Measurements from ENCODE around the gene VWF. TPM values are rescaled to one million over a fixed set of nuclear protein-coding genes. Genes with fewer than 3 reads are reported as not detected.

Gene VWF
- total and polyA plus RNA-seq, 5 donors from 2014 or later, result 1.3 TPM; not detected in 4

GRCh38 chr12:5997260-5997659, 127.2 kb downstream of the VWF start:
- Histone ChIP-seq H3K27me3 (ENCODE audit: control insufficient read depth, insufficient read depth, low read length) (no peaks in the 10 kb centered on the region), H3K36me3 (ENCODE audit: control insufficient read depth, insufficient read depth, low read length) (no peaks in the 10 kb centered on the region), H3K4me1 (ENCODE audit: control insufficient read depth, insufficient read depth, low read length, poor library complexity, severe bottlenecking) (no peaks in the 10 kb centered on the region), H3K9me3 (ENCODE audit: control insufficient read depth in 2 of 2, low read length in 2 of 2) (no peaks in the 10 kb centered on the region), H3K4me3 (ENCODE audit: low read depth, low read length) (no peak overlapping the region), H3K27ac (ENCODE audit: insufficient read depth, low read length, poor library complexity, severe bottlenecking) (no peak overlapping the region)
- H3K9me3 Mint-ChIP-seq, result no peaks in the 10 kb centered on the region
- H3K4me3 Mint-ChIP-seq, result no peak overlapping the region
- H3K27ac Mint-ChIP-seq, result no peak overlapping the region
- ATAC-seq (ENCODE audit: low read depth in 2 of 2) (no peak), DNase-seq (no peak)
- no peaks in the 10 kb centered on the region for H3K4me1 Mint-ChIP-seq
- H3K36me3 Mint-ChIP-seq, result no peaks in the 10 kb centered on the region
- peaks cover 30% of the 10 kb centered on the region for H3K27me3 Mint-ChIP-seq

DNA sequence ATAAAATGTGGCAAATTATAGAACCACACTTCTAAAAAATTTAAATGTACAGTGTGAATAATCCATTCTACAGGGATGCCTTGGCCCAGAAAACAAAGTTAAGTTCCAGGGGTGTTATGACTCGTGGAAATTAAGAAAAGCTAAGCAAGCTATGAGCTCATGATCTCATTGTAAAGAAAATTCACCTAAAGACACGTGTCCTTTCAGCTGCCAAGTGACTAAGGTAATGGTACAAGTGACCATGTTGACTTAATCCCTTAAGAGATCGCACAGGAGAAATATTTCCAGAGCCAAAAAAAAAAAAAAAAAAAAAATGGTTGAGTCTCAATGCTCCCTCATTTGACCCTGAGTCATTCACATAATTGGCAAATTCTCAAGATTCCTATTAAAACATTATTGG, 128.0 kb downstream of the VWF start:
- no peak for ATAC-seq (ENCODE audit: low read depth in 2 of 2)
- H3K27me3 Mint-ChIP-seq, result peaks cover 28% of the 10 kb centered on the region
- no peak overlapping the region for H3K4me3 Mint-ChIP-seq

GRCh38 chr12:5989621-5990020, 134.8 kb downstream of the VWF start:
- no peak for ATAC-seq (ENCODE audit: low read depth in 2 of 2)
- Mint-ChIP-seq H3K4me1 (peaks cover 0 to 2% (median 0%) of the 10 kb centered on the region in 4 donors), H3K36me3 (no peaks in the 10 kb centered on the region), H3K27me3 (peaks cover 4% of the 10 kb centered on the region), H3K27ac (no peak overlapping the region), H3K9me3 (no peaks in the 10 kb centered on the region), H3K4me3 (no peak overlapping the region)
- Histone ChIP-seq H3K27ac (ENCODE audit: insufficient read depth, low read length, poor library complexity, severe bottlenecking) (no peak overlapping the region), H3K27me3 (ENCODE audit: control insufficient read depth, insufficient read depth, low read length) (no peaks in the 10 kb centered on the region), H3K9me3 (ENCODE audit: control insufficient read depth in 2 of 2, low read length in 2 of 2) (no peaks in the 10 kb centered on the region), H3K4me1 (ENCODE audit: control insufficient read depth, insufficient read depth, low read length, poor library complexity, severe bottlenecking) (no peaks in the 10 kb centered on the region), H3K36me3 (ENCODE audit: control insufficient read depth, insufficient read depth, low read length) (no peaks in the 10 kb centered on the region), H3K4me3 (ENCODE audit: low read depth, low read length) (no peak overlapping the region)
- no peak for DNase-seq

More for the DNA sequence above, 128.0 kb downstream of the VWF start:
- Histone ChIP-seq H3K36me3 (ENCODE audit: control insufficient read depth, insufficient read depth, low read length) (no peaks in the 10 kb centered on the region), H3K27ac (ENCODE audit: insufficient read depth, low read length, poor library complexity, severe bottlenecking) (no peak overlapping the region), H3K9me3 (ENCODE audit: control insufficient read depth in 2 of 2, low read length in 2 of 2) (no peaks in the 10 kb centered on the region), H3K4me1 (ENCODE audit: control insufficient read depth, insufficient read depth, low read length, poor library complexity, severe bottlenecking) (no peaks in the 10 kb centered on the region), H3K27me3 (ENCODE audit: control insufficient read depth, insufficient read depth, low read length) (no peaks in the 10 kb centered on the region), H3K4me3 (ENCODE audit: low read depth, low read length) (no peak overlapping the region)
- H3K9me3 Mint-ChIP-seq, result no peaks in the 10 kb centered on the region
- H3K4me1 Mint-ChIP-seq, result no peaks in the 10 kb centered on the region
- no peak overlapping the region for H3K27ac Mint-ChIP-seq
- no peak for DNase-seq
- H3K36me3 Mint-ChIP-seq, result no peaks in the 10 kb centered on the region

- DNase-seq (peak; percentile 44 to 69 (median 65)), ATAC-seq (ENCODE audit: low read depth in 2 of 2) (peak; percentile 77)
- H3K9me3 Mint-ChIP-seq, result no peaks in the 10 kb centered on the region
- Histone ChIP-seq H3K36me3 (ENCODE audit: control insufficient read depth, insufficient read depth, low read length) (no peaks in the 10 kb centered on the region), H3K4me1 (ENCODE audit: control insufficient read depth, insufficient read depth, low read length, poor library complexity, severe bottlenecking) (no peaks in the 10 kb centered on the region), H3K9me3 (ENCODE audit: control insufficient read depth in 2 of 2, low read length in 2 of 2) (no peaks in the 10 kb centered on the region), H3K4me3 (ENCODE audit: low read depth, low read length) (no peak overlapping the region), H3K27me3 (ENCODE audit: control insufficient read depth, insufficient read depth, low read length) (no peaks in the 10 kb centered on the region), H3K27ac (ENCODE audit: insufficient read depth, low read length, poor library complexity, severe bottlenecking) (no peak overlapping the region)
- no peak overlapping the region for H3K27ac Mint-ChIP-seq
- H3K27me3 Mint-ChIP-seq, result no peaks in the 10 kb centered on the region
- H3K4me3 Mint-ChIP-seq, result no peak overlapping the region
- H3K4me1 Mint-ChIP-seq, result peaks cover 0 to 2% (median 0%) of the 10 kb centered on the region in 4 donors
- H3K36me3 Mint-ChIP-seq, result no peaks in the 10 kb centered on the region
These were observed 135.8 kb downstream of the VWF start for GRCh38 chr12:5988659-5989116.

- peaks cover 0 to 2% (median 0%) of the 10 kb centered on the region in 4 donors for H3K4me1 Mint-ChIP-seq
- no peak overlapping the region for H3K4me3 Mint-ChIP-seq
These were observed 136.4 kb downstream of the VWF start for GRCh38 chr12:5988088-5988487.

GRCh38 chr12:5987573-5987972, 136.9 kb downstream of the VWF start:
- Histone ChIP-seq H3K27me3 (ENCODE audit: control insufficient read depth, insufficient read depth, low read length) (no peaks in the 10 kb centered on the region), H3K4me3 (ENCODE audit: low read depth, low read length) (no peak overlapping the region), H3K27ac (ENCODE audit: insufficient read depth, low read length, poor library complexity, severe bottlenecking) (no peak overlapping the region), H3K36me3 (ENCODE audit: control insufficient read depth, insufficient read depth, low read length) (no peaks in the 10 kb centered on the region), H3K4me1 (ENCODE audit: control insufficient read depth, insufficient read depth, low read length, poor library complexity, severe bottlenecking) (no peaks in the 10 kb centered on the region), H3K9me3 (ENCODE audit: control insufficient read depth in 2 of 2, low read length in 2 of 2) (no peaks in the 10 kb centered on the region)
- H3K27ac Mint-ChIP-seq, result peak overlapping the region in 1 of 3 donors; percentile 44
- ATAC-seq (ENCODE audit: low read depth in 2 of 2) (no peak), DNase-seq (no peak)
- H3K4me1 Mint-ChIP-seq, result peaks cover 0 to 2% (median 0%) of the 10 kb centered on the region in 4 donors
- no peaks in the 10 kb centered on the region for H3K36me3 Mint-ChIP-seq
- H3K27me3 Mint-ChIP-seq, result no peaks in the 10 kb centered on the region
- H3K9me3 Mint-ChIP-seq, result no peaks in the 10 kb centered on the region
- H3K4me3 Mint-ChIP-seq, result no peak overlapping the region

More at GRCh38 chr12:5988088-5988487, 136.4 kb downstream of the VWF start:
- no peaks in the 10 kb centered on the region for H3K36me3 ChIP-seq (ENCODE audit: control insufficient read depth, insufficient read depth, low read length)
- no peaks in the 10 kb centered on the region for H3K4me1 ChIP-seq (ENCODE audit: control insufficient read depth, insufficient read depth, low read length, poor library complexity, severe bottlenecking)
- no peaks in the 10 kb centered on the region for H3K27me3 ChIP-seq (ENCODE audit: control insufficient read depth, insufficient read depth, low read length)
- DNase-seq (no peak), ATAC-seq (ENCODE audit: low read depth in 2 of 2) (no peak)
- H3K27ac Mint-ChIP-seq, result no peak overlapping the region
- no peaks in the 10 kb centered on the region for H3K27me3 Mint-ChIP-seq
- H3K36me3 Mint-ChIP-seq, result no peaks in the 10 kb centered on the region
- no peaks in the 10 kb centered on the region for H3K9me3 Mint-ChIP-seq
- H3K4me3 ChIP-seq (ENCODE audit: low read depth, low read length), result no peak overlapping the region
- no peak overlapping the region for H3K27ac ChIP-seq (ENCODE audit: insufficient read depth, low read length, poor library complexity, severe bottlenecking)
- no peaks in the 10 kb centered on the region for H3K9me3 ChIP-seq (ENCODE audit: control insufficient read depth in 2 of 2, low read length in 2 of 2)

GRCh38 chr12:5985471-5985870, 139.0 kb downstream of the VWF start:
- H3K27ac ChIP-seq (ENCODE audit: insufficient read depth, low read length, poor library complexity, severe bottlenecking), result no peak overlapping the region
- H3K36me3 Mint-ChIP-seq, result no peaks in the 10 kb centered on the region
- no peak overlapping the region for H3K4me3 Mint-ChIP-seq

DNA sequence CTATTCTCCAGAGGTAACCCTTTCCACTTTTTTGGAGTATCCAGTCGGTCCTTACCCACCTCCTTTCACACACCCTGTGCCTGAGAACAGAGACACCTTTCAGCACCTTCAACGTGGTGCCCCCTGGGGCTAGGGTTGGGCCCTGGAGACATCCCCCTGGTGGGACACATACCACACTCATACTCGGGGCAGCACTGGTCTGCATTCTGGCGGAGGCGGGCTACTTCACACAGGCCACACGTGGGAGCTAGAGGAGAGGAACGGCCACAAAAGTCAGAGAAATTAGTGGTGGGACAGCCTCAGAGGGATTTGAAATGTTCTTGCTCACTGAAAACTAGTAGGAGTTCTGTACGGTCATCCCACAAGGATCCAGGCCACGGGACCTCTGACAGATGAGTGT, 139.6 kb downstream of the VWF start:
- Mint-ChIP-seq H3K27me3 (no peaks in the 10 kb centered on the region), H3K27ac (no peak overlapping the region), H3K4me1 (peaks cover 0 to 2% (median 0%) of the 10 kb centered on the region in 4 donors), H3K36me3 (no peaks in the 10 kb centered on the region), H3K9me3 (no peaks in the 10 kb centered on the region), H3K4me3 (no peak overlapping the region)
- Histone ChIP-seq H3K4me1 (ENCODE audit: control insufficient read depth, insufficient read depth, low read length, poor library complexity, severe bottlenecking) (no peaks in the 10 kb centered on the region), H3K27ac (ENCODE audit: insufficient read depth, low read length, poor library complexity, severe bottlenecking) (no peak overlapping the region), H3K4me3 (ENCODE audit: low read depth, low read length) (no peak overlapping the region), H3K36me3 (ENCODE audit: control insufficient read depth, insufficient read depth, low read length) (no peaks in the 10 kb centered on the region), H3K27me3 (ENCODE audit: control insufficient read depth, insufficient read depth, low read length) (no peaks in the 10 kb centered on the region), H3K9me3 (ENCODE audit: control insufficient read depth in 2 of 2, low read length in 2 of 2) (no peaks in the 10 kb centered on the region)
- ATAC-seq (ENCODE audit: low read depth in 2 of 2) (no peak), DNase-seq (no peak)

More at GRCh38 chr12:5985471-5985870, 139.0 kb downstream of the VWF start:
- Mint-ChIP-seq H3K27ac (no peak overlapping the region), H3K27me3 (no peaks in the 10 kb centered on the region), H3K9me3 (no peaks in the 10 kb centered on the region), H3K4me1 (peaks cover 0 to 2% (median 0%) of the 10 kb centered on the region in 4 donors)
- H3K4me1 ChIP-seq (ENCODE audit: control insufficient read depth, insufficient read depth, low read length, poor library complexity, severe bottlenecking), result no peaks in the 10 kb centered on the region
- no peak overlapping the region for H3K4me3 ChIP-seq (ENCODE audit: low read depth, low read length)
- no peak for DNase-seq
- no peaks in the 10 kb centered on the region for H3K27me3 ChIP-seq (ENCODE audit: control insufficient read depth, insufficient read depth, low read length)
- no peaks in the 10 kb centered on the region for H3K9me3 ChIP-seq (ENCODE audit: control insufficient read depth in 2 of 2, low read length in 2 of 2)
- no peaks in the 10 kb centered on the region for H3K36me3 ChIP-seq (ENCODE audit: control insufficient read depth, insufficient read depth, low read length)
- ATAC-seq (ENCODE audit: low read depth in 2 of 2), result no peak

Measured in CD4-positive, CD25-positive, alpha-beta regulatory T cell (primary cell).